Measurements from ENCODE around the gene AXIN1.

DNA sequence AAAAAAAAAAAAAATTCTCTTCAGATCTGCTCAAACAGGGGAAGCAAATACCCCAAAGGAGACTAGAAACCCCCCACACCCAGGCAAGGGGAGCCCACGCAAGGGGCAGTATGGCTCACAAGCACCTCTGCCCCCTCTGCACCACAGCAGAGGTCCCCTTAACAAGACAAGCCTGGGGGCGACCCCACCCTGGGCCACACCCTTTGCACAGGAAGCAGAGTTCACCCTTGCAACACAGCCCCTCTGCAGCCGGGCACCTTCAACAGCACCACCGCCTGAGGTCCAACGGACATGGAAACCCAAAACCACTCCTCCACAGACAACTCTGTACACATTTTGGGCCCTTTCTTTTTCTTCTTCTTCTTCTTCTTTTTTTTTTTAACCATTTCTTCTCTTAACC is 12.8 kb downstream of the AXIN1 start:
- TF ChIP-seq, protein P1, sequence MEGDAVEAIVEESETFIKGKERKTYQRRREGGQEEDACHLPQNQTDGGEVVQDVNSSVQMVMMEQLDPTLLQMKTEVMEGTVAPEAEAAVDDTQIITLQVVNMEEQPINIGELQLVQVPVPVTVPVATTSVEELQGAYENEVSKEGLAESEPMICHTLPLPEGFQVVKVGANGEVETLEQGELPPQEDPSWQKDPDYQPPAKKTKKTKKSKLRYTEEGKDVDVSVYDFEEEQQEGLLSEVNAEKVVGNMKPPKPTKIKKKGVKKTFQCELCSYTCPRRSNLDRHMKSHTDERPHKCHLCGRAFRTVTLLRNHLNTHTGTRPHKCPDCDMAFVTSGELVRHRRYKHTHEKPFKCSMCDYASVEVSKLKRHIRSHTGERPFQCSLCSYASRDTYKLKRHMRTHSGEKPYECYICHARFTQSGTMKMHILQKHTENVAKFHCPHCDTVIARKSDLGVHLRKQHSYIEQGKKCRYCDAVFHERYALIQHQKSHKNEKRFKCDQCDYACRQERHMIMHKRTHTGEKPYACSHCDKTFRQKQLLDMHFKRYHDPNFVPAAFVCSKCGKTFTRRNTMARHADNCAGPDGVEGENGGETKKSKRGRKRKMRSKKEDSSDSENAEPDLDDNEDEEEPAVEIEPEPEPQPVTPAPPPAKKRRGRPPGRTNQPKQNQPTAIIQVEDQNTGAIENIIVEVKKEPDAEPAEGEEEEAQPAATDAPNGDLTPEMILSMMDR (IDR thresholded peaks at IDR 0.05; ENCODE audit: insufficient read depth, low read depth, low read length): no peak
- TF ChIP-seq EZH2 (IDR thresholded peaks at IDR 0.05; ENCODE audit: insufficient read depth, low read length): no peak
